Endothelial cell of umbilical vein (primary cell): ENCODE results near the gene CDC20B. TPM values are rescaled to one million over a fixed set of nuclear protein-coding genes. Genes with fewer than 3 reads are reported as not detected.

ENCODE experiments used
- BruUV-seq: library from RNA; stranded (reverse); fragments of 400-500 nt; replicated peaks from 2 replicates; lab custom pipeline; 2021; lab: Mats Ljungman, UMichigan
- CTCF ChIA-PET: fragments of 300-600, 350-600 bp; sonication (Branson Sonifier 250); formaldehyde crosslinking; loops from one replicate; lab custom pipeline; 2021; ENCODE audit warnings: antibody characterized with exemption, inconsistent platforms; lab: Charles Lee
- POLR2A ChIA-PET: fragments of 300-600, 350-600 bp; sonication (Branson Sonifier 250); formaldehyde crosslinking; loops from one replicate; lab custom pipeline; 2021; ENCODE audit warnings: antibody characterized with exemption, inconsistent platforms; lab: Charles Lee
- DNase-seq: peaks from one replicate; pipeline ENCODE4 v3.0.0-alpha.2; 2011; ENCODE audit warnings: low read depth, low spot score
- FAIRE-seq: peaks from 2 replicates; lab custom pipeline; 2011; peaks lifted over from hg19 to GRCh38; lab: Jason Lieb, UNC
- H2AFZ ChIP-seq: 2 replicates; pipeline ENCODE4 v1.6.0; 2012; ENCODE audit warnings: low read depth, low read length, control low read depth, inconsistent platforms
- H3K27ac ChIP-seq: 2 replicates; pipeline ENCODE4 v1.5.1; 2011; ENCODE audit warnings: low read depth, mild to moderate bottlenecking, control low read depth, low read length, moderate library complexity; ENCODE audit not compliant: insufficient read depth
- H3K27me3 ChIP-seq, 2 experiments: 2 replicates each; pipeline versions ENCODE4 v1.6.0 to v1.6.1; 2011; ENCODE audit warnings: low read length in 2 of 2, mixed read lengths in 1 of 2; ENCODE audit not compliant: control insufficient read depth in 2 of 2, insufficient read depth in 2 of 2
- H3K36me3 ChIP-seq, 2 experiments: 2 replicates in 1 of 2; 3 replicates in 1 of 2; pipeline ENCODE4 v1.5.1; 2011; ENCODE audit warnings: low read length in 2 of 2, mild to moderate bottlenecking in 1 of 2, moderate library complexity in 1 of 2; ENCODE audit not compliant: control insufficient read depth in 2 of 2, insufficient read depth in 2 of 2; ENCODE audit errors: extremely low read depth in 1 of 2
- H3K4me1 ChIP-seq: 3 replicates; pipeline ENCODE4 v1.5.1; 2011; ENCODE audit warnings: mild to moderate bottlenecking, low read length; ENCODE audit not compliant: control insufficient read depth, insufficient read depth; ENCODE audit errors: extremely low read depth
- H3K4me2 ChIP-seq: 2 replicates; pipeline ENCODE4 v1.6.1; 2011; ENCODE audit warnings: low read length, control low read depth, mixed read lengths; ENCODE audit not compliant: insufficient read depth
- H3K4me3 ChIP-seq, 3 experiments: fragments of 200-600 bp in 1 of 3; sonication (generic), shearing (Covaris generic) in 1 of 3; replicated peaks in 1 of 3; 2 replicates each; pipeline ENCODE4 v1.5.1; 2011 to 2016; ENCODE audit warnings: control low read depth in 3 of 3, low read length in 3 of 3, mild to moderate bottlenecking in 2 of 3, inconsistent platforms in 1 of 3, low read depth in 1 of 3, moderate library complexity in 1 of 3; ENCODE audit not compliant: insufficient read depth in 1 of 3
- H3K79me2 ChIP-seq: 2 replicates; pipeline ENCODE4 v1.6.0; 2012; ENCODE audit warnings: low read length, inconsistent platforms; ENCODE audit not compliant: control insufficient read depth, insufficient read depth
- H3K9ac ChIP-seq: replicated peaks from 2 replicates; pipeline ENCODE3; 2011; ENCODE audit warnings: low read length, control low read depth; ENCODE audit not compliant: insufficient read depth; ENCODE audit errors: extremely low read depth
- H3K9me1 ChIP-seq: replicated peaks from 3 replicates; pipeline ENCODE4 v1.6.0; 2011; ENCODE audit warnings: mild to moderate bottlenecking, low read length; ENCODE audit not compliant: control insufficient read depth, insufficient read depth; ENCODE audit errors: extremely low read depth
- H3K9me3 ChIP-seq: replicated peaks from 2 replicates; pipeline ENCODE4 v1.5.1; 2012; ENCODE audit warnings: low read length, inconsistent platforms; ENCODE audit not compliant: control insufficient read depth, insufficient read depth
- H4K20me1 ChIP-seq: replicated peaks from 2 replicates; pipeline ENCODE3; 2011; ENCODE audit warnings: mild to moderate bottlenecking, low read length; ENCODE audit not compliant: control insufficient read depth, insufficient read depth; ENCODE audit errors: extremely low read depth
- EZH2 ChIP-seq: IDR thresholded peaks from 2 replicates; pipeline ENCODE4 v1.6.1; 2012; ENCODE audit warnings: borderline replicate concordance, low read depth, mild to moderate bottlenecking, moderate library complexity, low read length, inconsistent platforms; ENCODE audit not compliant: severe bottlenecking
- FOS ChIP-seq: IDR thresholded peaks from 2 replicates; pipeline ENCODE4 v1.6.1; 2011; ENCODE audit warnings: mild to moderate bottlenecking, low read length, moderate library complexity, borderline replicate concordance; ENCODE audit not compliant: insufficient read depth
- GATA2 ChIP-seq: IDR thresholded peaks from 2 replicates; pipeline ENCODE4 v1.7.0; 2011; ENCODE audit warnings: low read depth, mild to moderate bottlenecking, moderate library complexity, mixed read lengths, low read length; ENCODE audit not compliant: insufficient read length, insufficient read depth
- JUN ChIP-seq: IDR thresholded peaks from 2 replicates; pipeline ENCODE4 v1.6.1; 2011; ENCODE audit warnings: borderline replicate concordance, low read depth; ENCODE audit not compliant: insufficient read length, insufficient read depth
- MYC ChIP-seq: IDR thresholded peaks from one replicate; pipeline ENCODE4 v1.6.1; 2011; ENCODE audit warnings: mild to moderate bottlenecking, low read depth, low read length
- POLR2A ChIP-seq: IDR thresholded peaks from 2 replicates; pipeline ENCODE4 v1.6.1; 2012; ENCODE audit warnings: low read depth, mild to moderate bottlenecking, control low read depth, low read length
- POLR2AphosphoS5 ChIP-seq: IDR thresholded peaks from 2 replicates; pipeline ENCODE4 v1.6.1; 2012; ENCODE audit warnings: low read depth, mild to moderate bottlenecking, control low read depth, low read length, moderate library complexity; ENCODE audit not compliant: insufficient read depth
- dilution Hi-C: fragments of 300-500 bp; cut with MboI; formaldehyde crosslinking; loops from one replicate; pipeline ENCODE4 v1.15.0; 2019; ENCODE audit warnings: low sequenced_read_pairs; ENCODE audit not compliant: extremely low pct_ligation_motif_present
- intact Hi-C: fragments of 100-400 bp; cut with micrococcal nuclease; formaldehyde crosslinking; loops from one replicate; pipeline ENCODE4 v1.10.0; 2022
- polyA plus RNA-seq, 4 experiments: library from polyadenylated mRNA; depleted of rRNA in 3 of 4; stranded (reverse) in 3 of 4; unstranded in 1 of 4; fragments of >200 nt; gene quantifications; 2 replicates each; pipeline versions ENCODE4 v1.2.1 to v1.2.3, GENCODE V29; 2011 to 2012; ENCODE audit warnings: missing spikeins in 1 of 4
- total RNA-seq: library from RNA; stranded (reverse); gene quantifications from 2 replicates; pipeline ENCODE4 v1.2.3, GENCODE V29; 2021
- TF ChIP-seq, protein P1 (sequence below), 2 donors: IDR thresholded peaks; 1 replicate in 1 of 2; 2 replicates in 1 of 2; pipeline ENCODE4 v1.5.1; 2011; ENCODE audit warnings: low read length in 2 of 2, mild to moderate bottlenecking in 2 of 2, moderate library complexity in 2 of 2, control low read depth in 1 of 2, inconsistent platforms in 1 of 2, low read depth in 1 of 2; ENCODE audit not compliant: insufficient read depth in 1 of 2; ENCODE audit errors: extremely low read depth in 1 of 2
- TF ChIP-seq, protein P2 (sequence below): IDR thresholded peaks from 2 replicates; pipeline ENCODE4 v1.6.1; 2011; ENCODE audit not compliant: insufficient read depth, insufficient read length

The CDC20B gene
- total and polyA plus RNA-seq, 2 donors (not counting 3 experiments of a cell fraction or from before 2014, with no cell fraction given), result 0.22 TPM

DNA sequence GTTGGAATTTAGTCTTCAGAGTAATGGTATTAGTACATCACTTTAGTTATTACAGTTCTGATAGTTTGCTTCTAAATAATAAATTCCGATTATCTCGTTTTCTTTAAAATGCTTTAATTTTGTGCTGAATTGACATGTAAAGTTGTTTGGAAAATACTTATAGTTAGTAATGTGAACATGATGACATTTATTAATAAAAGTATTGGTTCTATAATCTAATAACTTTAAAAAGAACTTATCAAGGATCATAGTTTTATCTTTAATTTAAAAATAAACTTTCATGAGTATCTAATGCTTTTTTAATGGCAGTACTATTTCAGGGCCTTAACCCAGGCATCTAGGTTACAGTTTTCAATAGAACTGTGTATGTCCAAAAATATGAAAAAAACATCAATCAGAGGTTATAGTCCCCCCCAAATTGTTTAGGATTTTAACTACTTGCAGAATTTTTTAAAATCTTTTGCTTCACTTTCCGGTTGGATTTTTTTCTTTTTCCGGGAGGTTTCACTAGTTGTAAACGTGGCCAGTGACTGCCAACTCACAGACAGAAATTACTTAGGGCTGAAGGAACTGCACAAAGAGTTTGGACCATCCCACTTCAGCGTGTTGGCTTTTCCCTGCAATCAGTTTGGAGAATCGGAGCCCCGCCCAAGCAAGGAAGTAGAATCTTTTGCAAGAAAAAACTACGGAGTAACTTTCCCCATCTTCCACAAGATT is 12.3 kb downstream of the CDC20B start:
- Histone ChIP-seq H3K4me1 (peaks cover 47% of the 10 kb centered on the region), H3K36me3 (peaks cover 4 to 23% of the 10 kb centered on the region in 2 experiments), H3K79me2 (peaks cover 34% of the 10 kb centered on the region), H3K4me3 (peak overlapping the region; percentile 66 to 100 (median 96)), H4K20me1 (peaks cover 6% of the 10 kb centered on the region), H3K27me3 (no peaks in the 10 kb centered on the region), H3K27ac (peak overlapping the region; percentile 89), H3K9me3 (no peaks in the 10 kb centered on the region), H3K9me1 (no peaks in the 10 kb centered on the region), H3K9ac (peak overlapping the region; percentile 96), H3K4me2 (peak overlapping the region; percentile 100), H2AFZ (no peak overlapping the region)
- ChIA-PET POLR2A (interaction anchor here (1.0 to 1.5 kb wide), 4 partner anchors 13 to 254 kb away, joined by 4 to 8 read pairs (median 6); partner anchors contain the start of gene ESM1), CTCF (interaction anchor here (0.6 to 4.8 kb wide), 59 partner anchors 10 to 917 kb away, joined by 3 to 480 read pairs (median 6); partner anchors contain the start of genes CDC20B, ESM1 and SNX18)
- TF ChIP-seq JUN (no peak), MYC (no peak), POLR2A (peak; percentile 90), POLR2AphosphoS5 (peak; percentile 92), GATA2 (peak; percentile 11), FOS (no peak), EZH2 (no peak)
- TF ChIP-seq, protein P1, sequence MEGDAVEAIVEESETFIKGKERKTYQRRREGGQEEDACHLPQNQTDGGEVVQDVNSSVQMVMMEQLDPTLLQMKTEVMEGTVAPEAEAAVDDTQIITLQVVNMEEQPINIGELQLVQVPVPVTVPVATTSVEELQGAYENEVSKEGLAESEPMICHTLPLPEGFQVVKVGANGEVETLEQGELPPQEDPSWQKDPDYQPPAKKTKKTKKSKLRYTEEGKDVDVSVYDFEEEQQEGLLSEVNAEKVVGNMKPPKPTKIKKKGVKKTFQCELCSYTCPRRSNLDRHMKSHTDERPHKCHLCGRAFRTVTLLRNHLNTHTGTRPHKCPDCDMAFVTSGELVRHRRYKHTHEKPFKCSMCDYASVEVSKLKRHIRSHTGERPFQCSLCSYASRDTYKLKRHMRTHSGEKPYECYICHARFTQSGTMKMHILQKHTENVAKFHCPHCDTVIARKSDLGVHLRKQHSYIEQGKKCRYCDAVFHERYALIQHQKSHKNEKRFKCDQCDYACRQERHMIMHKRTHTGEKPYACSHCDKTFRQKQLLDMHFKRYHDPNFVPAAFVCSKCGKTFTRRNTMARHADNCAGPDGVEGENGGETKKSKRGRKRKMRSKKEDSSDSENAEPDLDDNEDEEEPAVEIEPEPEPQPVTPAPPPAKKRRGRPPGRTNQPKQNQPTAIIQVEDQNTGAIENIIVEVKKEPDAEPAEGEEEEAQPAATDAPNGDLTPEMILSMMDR (IDR thresholded peaks at IDR 0.05; ENCODE audit: extremely low read depth in 1 of 2, insufficient read depth in 1 of 2, low read depth in 1 of 2, low read length in 2 of 2), result no peak
- TF ChIP-seq, protein P2, sequence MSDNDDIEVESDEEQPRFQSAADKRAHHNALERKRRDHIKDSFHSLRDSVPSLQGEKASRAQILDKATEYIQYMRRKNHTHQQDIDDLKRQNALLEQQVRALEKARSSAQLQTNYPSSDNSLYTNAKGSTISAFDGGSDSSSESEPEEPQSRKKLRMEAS, result no peak
- FAIRE-seq (peak; percentile 88), DNase-seq (peak; percentile 94)
- dilution Hi-C loops (loop anchor here (10.0 kb wide), 1 partner anchor 74 kb away; the partner anchor contains the start of gene CCNO), intact Hi-C loops (loop anchor here (1.0 to 2.0 kb wide), 2 partner anchors 175 to 916 kb away; partner anchors contain the start of gene ESM1)
- BruUV-seq, result TSS peak; percentile 78
